GM12878 (cell line): ENCODE measurements around the gene ZNF276. TPM values are rescaled to one million over a fixed set of nuclear protein-coding genes. Genes with fewer than 3 reads are reported as not detected.

Source experiments
- ATAC-seq: fragments of 200-7000 bp; cut with Tn5 transposase; 3 replicates; pipeline ENCODE4 v1.9.1; 2020; ENCODE audit warnings: mild to moderate bottlenecking, moderate library complexity
- BruUV-seq: library from RNA; stranded (reverse); fragments of 400-500 nt; replicated peaks from 2 replicates; lab custom pipeline; 2021; lab: Mats Ljungman, UMichigan
- CTCF ChIA-PET: fragments of 300-600 bp; sonication (Branson Sonifier 250); formaldehyde crosslinking; extraction: SDS; loops from one replicate; lab custom pipeline; 2021; ENCODE audit warnings: inconsistent platforms; lab: Yijun Ruan, JAX
- POLR2A ChIA-PET: fragments of 350-600 bp; formaldehyde crosslinking; extraction: SDS; loops from one replicate; lab custom pipeline; 2021; ENCODE audit warnings: inconsistent platforms; lab: Charles Lee
- RAD21 ChIA-PET: fragments of 300-600 bp; sonication (Branson Sonifier 250); formaldehyde crosslinking; loops from one replicate; lab custom pipeline; 2023; ENCODE audit warnings: antibody characterized with exemption; ENCODE audit not compliant: unreplicated experiment; lab: Charles Lee
- SMC1A ChIA-PET: fragments of 300-600 bp; sonication (Branson Sonifier 250); formaldehyde crosslinking; loops from one replicate; lab custom pipeline; 2023; ENCODE audit not compliant: unreplicated experiment, uncharacterized antibody; lab: Charles Lee
- DNase-seq: peaks from one replicate; pipeline ENCODE4 v3.0.0-alpha.2; 2011; ENCODE audit warnings: low read depth, low spot score
- FAIRE-seq: peaks from 3 replicates; lab custom pipeline; 2011; peaks lifted over from hg19 to GRCh38; lab: Jason Lieb, UNC
- H2AFZ ChIP-seq: 2 replicates; pipeline ENCODE4 v1.6.0; 2011; ENCODE audit warnings: low read depth, low read length, control low read depth; ENCODE audit not compliant: control insufficient read depth
- H3K27ac ChIP-seq: 2 replicates; pipeline ENCODE4 v1.5.1; 2011; ENCODE audit warnings: control low read depth; ENCODE audit not compliant: control insufficient read depth, insufficient read depth
- H3K27me3 ChIP-seq, 2 experiments: replicated peaks in 1 of 2; 2 replicates each; pipeline versions ENCODE4 v1.6.0 to v1.6.1; 2011; ENCODE audit warnings: low read length in 1 of 2; ENCODE audit not compliant: control insufficient read depth in 2 of 2, insufficient read depth in 2 of 2
- H3K36me3 ChIP-seq, 2 experiments: 2 replicates each; pipeline ENCODE4 v1.5.1; 2011; ENCODE audit warnings: low read length in 1 of 2; ENCODE audit not compliant: control insufficient read depth in 2 of 2, insufficient read depth in 2 of 2
- H3K4me1 ChIP-seq: 2 replicates; pipeline ENCODE4 v1.6.1; 2011; ENCODE audit warnings: mild to moderate bottlenecking, low read length, moderate library complexity, mixed read lengths; ENCODE audit not compliant: control insufficient read depth, insufficient read depth
- H3K4me2 ChIP-seq: 2 replicates; pipeline ENCODE4 v1.6.0; 2011; ENCODE audit warnings: control low read depth; ENCODE audit not compliant: control insufficient read depth, insufficient read depth
- H3K4me3 ChIP-seq: fragments of 200-600 bp; sonication (generic); 2 replicates; pipeline ENCODE4 v1.5.1; 2016
- H3K79me2 ChIP-seq: 2 replicates; pipeline ENCODE4 v1.6.0; 2011; ENCODE audit warnings: low read length; ENCODE audit not compliant: control insufficient read depth, insufficient read depth
- H3K9ac ChIP-seq: 2 replicates; pipeline ENCODE4 v1.8.0; 2011; ENCODE audit warnings: low read length, control low read depth, mixed read lengths; ENCODE audit not compliant: control insufficient read depth, insufficient read depth
- H3K9me3 ChIP-seq: replicated peaks from 3 replicates; pipeline ENCODE4 v1.5.1; 2011; ENCODE audit warnings: mild to moderate bottlenecking, low read length; ENCODE audit not compliant: control insufficient read depth, insufficient read depth
- H4K20me1 ChIP-seq: 2 replicates; pipeline ENCODE4 v1.6.0; 2011; ENCODE audit not compliant: control insufficient read depth, insufficient read depth
- ATF2 ChIP-seq: IDR thresholded peaks from 2 replicates; pipeline ENCODE4 v1.6.1; 2012; ENCODE audit warnings: low read length, inconsistent platforms
- DPF2 ChIP-seq: fragments of 450-650 bp; IDR thresholded peaks from 2 replicates; pipeline ENCODE4 v1.6.1; 2017; ENCODE audit warnings: mild to moderate bottlenecking
- IKZF1 ChIP-seq: fragments of 450-650 bp; conservative IDR thresholded peaks from 2 replicates; pipeline ENCODE4 v1.6.1; 2017; ENCODE audit warnings: antibody characterized with exemption, mild to moderate bottlenecking
- KDM1A ChIP-seq: fragments of 200-600 bp; sonication (generic); IDR thresholded peaks from 2 replicates; pipeline ENCODE4 v1.6.1; 2016; ENCODE audit warnings: borderline replicate concordance
- KLF5 ChIP-seq: fragments of 450-650 bp; IDR thresholded peaks from 2 replicates; pipeline ENCODE4 v1.6.1; 2014; ENCODE audit warnings: mild to moderate bottlenecking; ENCODE audit not compliant: partially characterized antibody
- LARP7 ChIP-seq: fragments of 450-650 bp; IDR thresholded peaks from 2 replicates; pipeline ENCODE4 v1.6.1; 2017; ENCODE audit warnings: mild to moderate bottlenecking
- NR2F1 ChIP-seq: fragments of 450-650 bp; conservative IDR thresholded peaks from 2 replicates; pipeline ENCODE4 v1.6.1; 2017; ENCODE audit warnings: mild to moderate bottlenecking
- RCOR1 ChIP-seq: conservative IDR thresholded peaks from 2 replicates; pipeline ENCODE4 v1.6.1; 2012; ENCODE audit warnings: low read depth, low read length, improper control_type of control experiment
- SMC3 ChIP-seq: IDR thresholded peaks from 2 replicates; pipeline ENCODE4 v1.6.1; 2011; ENCODE audit warnings: low read length, improper control_type of control experiment, borderline replicate concordance
- ZNF207 ChIP-seq: fragments of 450-650 bp; IDR thresholded peaks from 2 replicates; pipeline ENCODE4 v1.6.1; 2014; ENCODE audit warnings: antibody characterized with exemption, mild to moderate bottlenecking, borderline replicate concordance
- ZNF24 ChIP-seq: fragments of 450-650 bp; IDR thresholded peaks from 2 replicates; pipeline ENCODE4 v1.6.1; 2017; ENCODE audit warnings: antibody characterized with exemption, mild to moderate bottlenecking
- ZZZ3 ChIP-seq: IDR thresholded peaks from 2 replicates; pipeline ENCODE4 v1.6.1; 2011; ENCODE audit warnings: low read depth; ENCODE audit not compliant: control insufficient read depth, insufficient read length
- WGBS: methylation state at CpG from one replicate; pipeline ENCODE4 v1.1.6; 2016; ENCODE audit warnings: low lambda C conversion rate; ENCODE audit not compliant: insufficient replicate concordance, insufficient coverage; ENCODE audit errors: missing lambda C conversion rate; 5-methylcytosine and 5-hydroxymethylcytosine counted together
- in situ Hi-C: fragments of 300-500 bp; cut with MboI; formaldehyde crosslinking; loops from 9 replicates; pipeline ENCODE4 v1.14.3; 2018; ENCODE audit warnings: mixed read lengths
- intact Hi-C: fragments of 100-400 bp; cut with micrococcal nuclease; formaldehyde crosslinking; loops from one replicate; pipeline ENCODE4 v1.14.2; 2022; ENCODE audit not compliant: unreplicated experiment
- polyA plus RNA-seq, 11 experiments: library from polyadenylated mRNA; depleted of rRNA in 4 of 11; unstranded in 6 of 11; stranded (reverse) in 5 of 11; fragments of >200 nt; fragmentation: Nextera tagmentation in 4 of 11; fragmentation: Illumina TruSeq in 1 of 11; extraction: Ambion mirVana in 4 of 11; extraction: Trizol in 1 of 11; gene quantifications; 1 replicate in 1 of 11; 2 replicates in 10 of 11; pipeline versions ENCODE4 v1.2.1 to v1.2.3, GENCODE V29; 2011 to 2016; ENCODE audit warnings: inconsistent platforms in 2 of 11, missing spikeins in 2 of 11, low read depth in 1 of 11
- total RNA-seq, 4 experiments: library from RNA; depleted of rRNA in 3 of 4; stranded (reverse); fragments of >200 nt in 3 of 4; fragmentation: Illumina TruSeq in 1 of 4; extraction: Trizol in 1 of 4; gene quantifications; 2 replicates each; pipeline versions ENCODE4 v1.2.1 to v1.2.3, GENCODE V29; 2013 to 2021
- TF ChIP-seq, protein P1 (sequence below): IDR thresholded peaks from 2 replicates; pipeline ENCODE4 v1.6.1; 2011; ENCODE audit warnings: mild to moderate bottlenecking, low read depth, low read length, moderate library complexity; ENCODE audit not compliant: insufficient replicate concordance
- TF ChIP-seq, protein P2 (sequence below): fragments of 450-650 bp; IDR thresholded peaks from 2 replicates; pipeline ENCODE4 v1.6.1; 2017; ENCODE audit warnings: borderline replicate concordance
- TF ChIP-seq, protein P3 (sequence below): fragments of 450-650 bp; IDR thresholded peaks from 2 replicates; pipeline ENCODE4 v1.6.1; 2016; ENCODE audit warnings: mild to moderate bottlenecking

ZNF276 gene
- total and polyA plus RNA-seq, 10 of the 15 experiments (the other 5 are each of a cell fraction or from before 2014, with no cell fraction given) = 0.27 to 22.7 (median 8.7) TPM

DNA sequence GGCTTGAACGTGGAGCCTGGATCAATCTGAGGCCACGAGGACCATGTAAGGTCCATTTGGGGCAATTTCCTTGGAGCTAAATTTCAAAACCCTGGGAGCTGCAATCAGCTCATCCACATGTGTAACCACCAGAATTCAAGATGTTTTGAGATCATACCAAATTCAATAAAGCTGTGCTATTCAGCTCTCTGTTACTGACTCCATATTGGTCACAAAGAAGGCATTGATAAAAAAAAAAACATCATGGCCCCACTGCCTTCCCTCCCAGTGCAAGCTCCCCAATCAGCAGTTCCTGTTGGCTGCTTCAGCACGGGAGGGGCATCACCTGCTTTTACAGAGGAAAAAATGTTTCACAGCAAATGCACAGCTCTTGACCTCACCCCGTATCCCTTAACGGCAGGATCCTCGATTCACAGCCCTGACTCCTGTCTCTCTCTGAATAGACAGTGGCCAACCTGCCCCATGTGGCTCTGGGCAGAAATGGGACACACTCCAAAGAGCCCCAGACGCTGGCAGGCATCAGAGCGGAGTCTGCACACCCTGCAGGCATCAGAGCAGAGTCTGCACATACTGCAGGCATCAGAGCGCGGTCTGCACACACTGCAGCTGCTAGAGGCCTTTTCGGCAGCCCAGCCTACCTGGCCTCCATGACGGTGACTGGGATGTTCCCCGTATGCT, 58.0 kb downstream of the ZNF276 start:
- Histone ChIP-seq H3K27ac (no peak overlapping the region), H3K4me2 (no peak overlapping the region), H3K27me3 (no peaks in the 10 kb centered on the region), H3K79me2 (no peaks in the 10 kb centered on the region), H2AFZ (no peak overlapping the region), H3K4me1 (no peaks in the 10 kb centered on the region), H3K36me3 (peaks cover 10 to 28% of the 10 kb centered on the region in 2 experiments; a peak in 3 of 4 replicates), H4K20me1 (no peaks in the 10 kb centered on the region), H3K4me3 (no peak overlapping the region), H3K9me3 (no peaks in the 10 kb centered on the region), H3K9ac (no peak overlapping the region)
- FAIRE-seq = no peak
- BruUV-seq = no TSS peak
- RAD21 ChIA-PET = no interaction called here
- CTCF ChIA-PET = interaction anchor here (0.6 to 0.8 kb wide), 2 partner anchors 38 to 75 kb away, joined by 3 to 4 read pairs; no protein-coding TSS in a partner anchor
- DNase-seq = no peak
- ATAC-seq = no peak
- SMC1A ChIA-PET = interaction anchor here (0.6 kb wide), 1 partner anchor 10 kb away, joined by 3 read pairs; no protein-coding TSS in a partner anchor
- WGBS = 98% methylated on average over 13 of the region's 13 CpGs
- in situ Hi-C loops = no loop called here
- intact Hi-C loops = no loop called here
- POLR2A ChIA-PET = no interaction called here
- TF ChIP-seq IKZF1 (no peak), KDM1A (no peak), ATF2 (no peak), ZNF207 (no peak), ZNF24 (no peak), ZZZ3 (no peak), NR2F1 (no peak), DPF2 (no peak), RCOR1 (no peak), KLF5 (no peak), LARP7 (no peak), SMC3 (no peak)
- TF ChIP-seq, protein P1, sequence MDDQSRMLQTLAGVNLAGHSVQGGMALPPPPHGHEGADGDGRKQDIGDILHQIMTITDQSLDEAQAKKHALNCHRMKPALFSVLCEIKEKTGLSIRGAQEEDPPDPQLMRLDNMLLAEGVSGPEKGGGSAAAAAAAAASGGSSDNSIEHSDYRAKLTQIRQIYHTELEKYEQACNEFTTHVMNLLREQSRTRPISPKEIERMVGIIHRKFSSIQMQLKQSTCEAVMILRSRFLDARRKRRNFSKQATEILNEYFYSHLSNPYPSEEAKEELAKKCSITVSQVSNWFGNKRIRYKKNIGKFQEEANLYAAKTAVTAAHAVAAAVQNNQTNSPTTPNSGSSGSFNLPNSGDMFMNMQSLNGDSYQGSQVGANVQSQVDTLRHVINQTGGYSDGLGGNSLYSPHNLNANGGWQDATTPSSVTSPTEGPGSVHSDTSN = no peak
- TF ChIP-seq, protein P2, sequence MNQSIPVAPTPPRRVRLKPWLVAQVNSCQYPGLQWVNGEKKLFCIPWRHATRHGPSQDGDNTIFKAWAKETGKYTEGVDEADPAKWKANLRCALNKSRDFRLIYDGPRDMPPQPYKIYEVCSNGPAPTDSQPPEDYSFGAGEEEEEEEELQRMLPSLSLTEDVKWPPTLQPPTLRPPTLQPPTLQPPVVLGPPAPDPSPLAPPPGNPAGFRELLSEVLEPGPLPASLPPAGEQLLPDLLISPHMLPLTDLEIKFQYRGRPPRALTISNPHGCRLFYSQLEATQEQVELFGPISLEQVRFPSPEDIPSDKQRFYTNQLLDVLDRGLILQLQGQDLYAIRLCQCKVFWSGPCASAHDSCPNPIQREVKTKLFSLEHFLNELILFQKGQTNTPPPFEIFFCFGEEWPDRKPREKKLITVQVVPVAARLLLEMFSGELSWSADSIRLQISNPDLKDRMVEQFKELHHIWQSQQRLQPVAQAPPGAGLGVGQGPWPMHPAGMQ = no peak
- TF ChIP-seq, protein P3, sequence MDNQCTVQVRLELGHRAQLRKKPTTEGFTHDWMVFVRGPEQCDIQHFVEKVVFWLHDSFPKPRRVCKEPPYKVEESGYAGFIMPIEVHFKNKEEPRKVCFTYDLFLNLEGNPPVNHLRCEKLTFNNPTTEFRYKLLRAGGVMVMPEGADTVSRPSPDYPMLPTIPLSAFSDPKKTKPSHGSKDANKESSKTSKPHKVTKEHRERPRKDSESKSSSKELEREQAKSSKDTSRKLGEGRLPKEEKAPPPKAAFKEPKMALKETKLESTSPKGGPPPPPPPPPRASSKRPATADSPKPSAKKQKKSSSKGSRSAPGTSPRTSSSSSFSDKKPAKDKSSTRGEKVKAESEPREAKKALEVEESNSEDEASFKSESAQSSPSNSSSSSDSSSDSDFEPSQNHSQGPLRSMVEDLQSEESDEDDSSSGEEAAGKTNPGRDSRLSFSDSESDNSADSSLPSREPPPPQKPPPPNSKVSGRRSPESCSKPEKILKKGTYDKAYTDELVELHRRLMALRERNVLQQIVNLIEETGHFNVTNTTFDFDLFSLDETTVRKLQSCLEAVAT = no peak
